GM18520 (cell line): ENCODE measurements around the gene LRRC37B.
"Not testable (repeated sequence)": the region's sequence is repeated elsewhere in the genome, so short reads cannot be mapped to it uniquely, and the experiment has no call there.

Experiments
- ATAC-seq: cut with Tn5 transposase; IDR thresholded peaks from one replicate; pipeline ENCODE4 v1.9.1; 2021; ENCODE audit not compliant: unreplicated experiment

Gene LRRC37B

DNA sequence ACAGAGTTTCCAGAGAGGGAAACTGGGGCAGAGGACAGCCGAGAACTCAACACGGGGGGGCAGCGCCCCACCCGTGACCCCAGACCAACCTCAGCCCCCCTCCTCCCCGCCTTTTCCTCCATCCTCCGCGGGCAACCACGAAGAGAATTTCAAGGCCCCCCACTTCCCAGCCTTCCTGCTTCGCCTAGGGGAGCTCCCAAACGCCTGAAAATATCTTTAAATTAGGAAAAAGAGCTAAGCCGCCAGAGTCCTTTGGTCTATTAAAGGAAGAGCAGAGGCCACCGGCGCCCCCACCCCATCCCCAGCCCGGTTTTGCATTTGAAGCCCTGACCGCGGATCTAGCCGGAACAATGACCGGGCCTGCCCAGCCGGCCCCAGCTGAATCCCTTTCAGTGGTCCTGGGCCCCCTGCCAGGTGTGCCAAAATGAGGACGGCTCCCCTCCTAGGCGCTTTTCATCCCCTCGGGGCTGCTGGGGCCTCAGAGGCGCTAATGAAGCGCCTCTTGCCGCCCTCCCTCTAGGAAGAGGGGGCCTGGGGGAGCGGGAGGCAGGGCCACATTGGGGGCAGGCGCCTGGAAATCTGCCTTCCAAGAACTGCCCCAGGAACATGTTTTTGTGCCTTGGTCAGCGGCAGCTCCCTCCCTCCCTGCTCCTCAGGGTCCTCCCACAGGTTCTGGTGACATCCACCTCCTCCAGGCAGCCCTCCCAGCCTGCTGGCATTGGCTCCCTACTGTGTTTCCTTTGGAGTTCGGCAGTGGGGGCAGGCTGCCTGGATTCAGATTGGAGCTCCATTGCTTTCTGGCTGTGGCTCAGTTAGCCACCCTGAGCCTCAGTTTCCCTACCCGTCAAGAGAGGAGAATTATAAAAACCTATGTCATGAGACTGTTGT, 78.0 kb downstream of the LRRC37B start:
- ATAC-seq: not testable (repeated sequence)

- ATAC-seq: not testable (repeated sequence)
Observed at GRCh38 chr17:32086833-32087232, 79.7 kb downstream of the LRRC37B start.

- ATAC-seq: not testable (repeated sequence)
Observed at GRCh38 chr17:32092062-32092461, 84.9 kb downstream of the LRRC37B start.

DNA sequence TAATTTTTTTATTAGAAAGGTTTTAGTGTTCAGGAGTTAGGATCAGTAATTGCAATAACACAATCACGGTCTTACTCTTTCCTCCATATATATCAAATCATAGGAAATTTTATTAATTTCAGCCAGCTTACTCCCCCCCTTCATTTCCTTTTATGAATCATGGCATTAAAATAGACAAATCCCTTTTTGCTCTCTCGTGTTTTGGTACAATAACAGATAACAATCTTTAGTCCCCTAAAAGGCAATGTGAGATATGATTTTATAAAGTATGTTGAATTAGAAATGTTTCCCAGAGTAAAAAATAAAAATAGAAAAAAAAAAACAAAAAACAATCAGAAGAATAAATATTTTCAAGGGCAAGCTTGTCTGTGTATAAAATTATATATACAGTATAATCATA, 92.5 kb downstream of the LRRC37B start:
- ATAC-seq: no peak

GRCh38 chr17:32100323-32100722, 93.1 kb downstream of the LRRC37B start:
- not testable (repeated sequence) for ATAC-seq

- no peak for ATAC-seq
Observed at GRCh38 chr17:32100971-32101631, 93.9 kb downstream of the LRRC37B start.

DNA sequence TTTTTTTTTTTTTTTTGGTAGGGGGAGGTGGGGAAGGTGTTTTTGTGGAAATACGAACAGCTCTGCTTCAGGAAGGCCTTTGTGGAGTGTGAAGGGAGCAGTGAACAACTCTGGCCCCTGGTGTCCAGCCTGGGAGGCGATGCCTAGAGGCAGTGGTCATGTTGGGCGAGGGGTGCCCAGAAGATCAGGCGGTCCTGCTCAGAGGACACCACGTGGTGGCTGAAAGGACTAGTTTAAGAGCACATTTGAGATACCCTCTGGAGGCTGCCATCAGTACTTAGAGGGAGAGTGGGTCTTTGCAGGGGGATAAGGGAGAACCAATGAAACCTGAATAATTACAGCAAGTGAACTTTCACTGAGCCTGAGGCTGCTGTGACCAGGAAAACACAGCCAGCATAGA, 95.0 kb downstream of the LRRC37B start:
- no peak for ATAC-seq

DNA sequence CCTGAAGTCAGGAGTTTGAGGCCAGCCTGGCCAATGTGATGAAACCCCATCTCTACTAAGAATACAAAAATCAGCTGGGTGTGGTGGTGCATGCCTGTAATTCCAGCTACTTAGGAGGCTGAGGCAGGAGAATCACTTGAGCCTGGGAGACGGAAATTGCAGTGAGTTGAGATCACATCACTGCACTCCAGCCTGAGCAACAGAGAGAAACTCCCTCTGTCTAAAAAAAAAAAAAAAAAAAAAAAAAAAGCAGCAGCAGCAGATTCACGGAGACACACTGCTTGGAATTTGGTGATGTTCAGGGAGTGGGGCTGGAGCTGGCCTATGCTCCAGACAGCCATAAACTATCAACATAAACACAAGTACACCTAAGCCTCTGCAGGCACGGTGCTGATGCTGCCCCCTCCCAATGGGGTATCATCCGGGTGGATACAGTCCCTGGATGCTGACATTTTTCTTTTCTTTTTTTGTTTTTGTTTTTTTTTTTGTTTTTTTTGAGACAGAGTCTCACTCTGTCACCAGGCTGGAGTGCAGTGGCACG, 95.5 kb downstream of the LRRC37B start:
- ATAC-seq: no peak
